Measurements from ENCODE around the gene GIPC3. TPM values are rescaled to one million over a fixed set of nuclear protein-coding genes. Genes with fewer than 3 reads are reported as not detected.

The GIPC3 gene
- total RNA-seq, 1 donor from 2014 or later, result not detected

DNA sequence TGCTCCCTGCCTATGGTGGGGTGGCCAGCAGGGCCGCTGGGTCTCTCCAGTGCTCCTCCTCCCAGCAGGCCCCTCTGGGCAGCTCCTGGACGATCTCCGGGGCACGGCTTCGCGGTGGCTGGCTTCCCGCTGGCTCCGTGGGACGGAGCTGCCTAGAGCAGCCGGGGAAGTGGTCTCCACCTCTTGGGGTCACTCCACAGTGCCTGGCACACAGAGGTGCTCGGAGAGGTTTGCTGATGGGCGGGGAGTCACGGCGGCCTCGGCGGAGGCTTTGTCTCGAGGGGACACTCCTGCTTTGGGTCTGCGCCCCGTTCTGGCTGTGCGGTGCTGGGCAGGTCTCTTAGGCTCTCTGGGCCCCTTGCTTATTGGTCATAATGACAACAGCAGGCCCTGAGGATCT is 51.2 kb downstream of the GIPC3 start:
- DNase-seq (ENCODE audit: low read depth), result no peak
- TF ChIP-seq, protein P1, sequence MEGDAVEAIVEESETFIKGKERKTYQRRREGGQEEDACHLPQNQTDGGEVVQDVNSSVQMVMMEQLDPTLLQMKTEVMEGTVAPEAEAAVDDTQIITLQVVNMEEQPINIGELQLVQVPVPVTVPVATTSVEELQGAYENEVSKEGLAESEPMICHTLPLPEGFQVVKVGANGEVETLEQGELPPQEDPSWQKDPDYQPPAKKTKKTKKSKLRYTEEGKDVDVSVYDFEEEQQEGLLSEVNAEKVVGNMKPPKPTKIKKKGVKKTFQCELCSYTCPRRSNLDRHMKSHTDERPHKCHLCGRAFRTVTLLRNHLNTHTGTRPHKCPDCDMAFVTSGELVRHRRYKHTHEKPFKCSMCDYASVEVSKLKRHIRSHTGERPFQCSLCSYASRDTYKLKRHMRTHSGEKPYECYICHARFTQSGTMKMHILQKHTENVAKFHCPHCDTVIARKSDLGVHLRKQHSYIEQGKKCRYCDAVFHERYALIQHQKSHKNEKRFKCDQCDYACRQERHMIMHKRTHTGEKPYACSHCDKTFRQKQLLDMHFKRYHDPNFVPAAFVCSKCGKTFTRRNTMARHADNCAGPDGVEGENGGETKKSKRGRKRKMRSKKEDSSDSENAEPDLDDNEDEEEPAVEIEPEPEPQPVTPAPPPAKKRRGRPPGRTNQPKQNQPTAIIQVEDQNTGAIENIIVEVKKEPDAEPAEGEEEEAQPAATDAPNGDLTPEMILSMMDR (conservative IDR thresholded peaks at IDR 0.05; ENCODE audit: low read depth, low read length), result no peak
- no peak overlapping the region for H3K4me3 ChIP-seq (ENCODE audit: low read depth, low read length)

- TF ChIP-seq, protein P1 (conservative IDR thresholded peaks at IDR 0.05; ENCODE audit: low read depth, low read length), result no peak
- H3K4me3 ChIP-seq (ENCODE audit: low read depth, low read length), result no peak overlapping the region
- DNase-seq (ENCODE audit: low read depth), result no peak
These were observed 51.7 kb downstream of the GIPC3 start for GRCh38 chr19:3636962-3637361.

GRCh38 chr19:3637621-3638020 is 52.3 kb downstream of the GIPC3 start:
- DNase-seq (ENCODE audit: low read depth), result no peak
- H3K4me3 ChIP-seq (ENCODE audit: low read depth, low read length), result no peak overlapping the region
- TF ChIP-seq, protein P1 (conservative IDR thresholded peaks at IDR 0.05; ENCODE audit: low read depth, low read length), result no peak

- TF ChIP-seq, protein P1 (conservative IDR thresholded peaks at IDR 0.05; ENCODE audit: low read depth, low read length), result no peak
- no peak for DNase-seq (ENCODE audit: low read depth)
These were observed 53.2 kb downstream of the GIPC3 start for GRCh38 chr19:3638208-3639193.

GRCh38 chr19:3639479-3639878 is 54.2 kb downstream of the GIPC3 start:
- H3K4me3 ChIP-seq (ENCODE audit: low read depth, low read length), result no peak overlapping the region
- TF ChIP-seq, protein P1 (conservative IDR thresholded peaks at IDR 0.05; ENCODE audit: low read depth, low read length), result no peak
- no peak for DNase-seq (ENCODE audit: low read depth)

More at GRCh38 chr19:3638208-3639193, 53.2 kb downstream of the GIPC3 start:
- no peak overlapping the region for H3K4me3 ChIP-seq (ENCODE audit: low read depth, low read length)

- no peak for DNase-seq (ENCODE audit: low read depth)
- TF ChIP-seq, protein P1 (conservative IDR thresholded peaks at IDR 0.05; ENCODE audit: low read depth, low read length), result no peak
- H3K4me3 ChIP-seq (ENCODE audit: low read depth, low read length), result no peak overlapping the region
These were observed 56.4 kb downstream of the GIPC3 start for GRCh38 chr19:3641515-3642269.
